HG03103 (cell line): ENCODE measurements around the gene ITPR1.

Source experiments
- ATAC-seq: cut with Tn5 transposase; IDR thresholded peaks from one replicate; pipeline ENCODE4 v1.9.1; 2021; ENCODE audit warnings: low read depth; ENCODE audit not compliant: unreplicated experiment

The ITPR1 gene

DNA sequence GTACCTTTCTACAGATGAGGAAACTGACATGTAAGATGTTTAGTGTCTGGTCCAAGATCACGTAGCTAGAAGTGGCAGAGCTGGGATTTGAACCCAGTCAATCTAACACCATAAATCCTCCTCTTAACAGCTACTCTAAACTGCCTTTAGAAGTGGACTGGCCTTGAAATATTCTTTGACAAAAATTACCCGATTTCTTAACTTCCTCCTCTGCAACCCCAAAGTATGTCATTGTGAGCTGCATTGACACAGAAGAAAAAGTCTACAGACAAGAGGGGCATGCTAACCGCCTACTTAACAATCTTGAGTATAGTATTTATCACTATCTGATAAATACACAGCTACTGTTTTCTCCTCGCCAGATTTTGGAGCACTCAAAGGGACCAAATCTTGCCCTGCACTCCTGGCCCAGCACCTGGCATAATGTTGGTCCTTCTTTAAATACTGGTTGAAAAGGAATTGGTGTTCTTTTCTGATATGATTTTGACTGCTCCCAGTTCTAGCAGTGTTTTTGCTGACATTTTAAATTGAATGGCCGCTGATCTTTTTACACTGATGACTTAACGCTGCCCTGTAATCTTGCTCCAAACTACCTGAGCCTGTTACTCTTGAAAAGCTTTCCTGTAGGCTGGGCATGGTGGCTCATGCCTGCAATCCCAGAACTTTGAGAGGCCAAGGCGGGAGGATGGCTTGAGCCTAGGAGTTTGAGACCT lies 36.9 kb downstream of the ITPR1 start:
- no peak for ATAC-seq

DNA sequence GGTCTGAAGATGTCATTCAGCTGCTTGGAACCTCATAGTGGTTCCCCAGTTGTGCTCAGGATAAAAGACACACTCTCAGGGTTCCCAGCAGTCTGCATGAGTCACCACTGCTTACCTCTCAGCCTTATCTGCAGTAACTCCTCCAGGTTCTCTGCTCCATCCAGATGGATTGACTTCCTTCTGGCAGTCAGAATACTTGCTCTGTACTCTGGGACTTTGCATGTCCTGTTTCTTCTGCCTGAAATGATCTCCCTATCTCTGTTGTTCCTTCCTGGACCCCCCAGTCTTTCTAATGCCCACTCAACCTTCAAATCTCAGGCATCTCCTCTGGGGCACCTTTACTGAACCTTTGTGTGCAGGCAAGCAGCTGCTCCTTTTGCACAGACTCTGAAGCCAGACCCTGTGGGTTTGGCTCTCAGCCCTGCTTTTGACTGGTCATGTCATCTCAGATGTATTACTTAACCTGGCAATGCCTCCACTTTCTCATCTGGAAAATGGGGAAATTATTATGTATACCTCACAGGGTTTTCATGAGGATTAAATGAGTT lies 38.4 kb downstream of the ITPR1 start:
- no peak for ATAC-seq

DNA sequence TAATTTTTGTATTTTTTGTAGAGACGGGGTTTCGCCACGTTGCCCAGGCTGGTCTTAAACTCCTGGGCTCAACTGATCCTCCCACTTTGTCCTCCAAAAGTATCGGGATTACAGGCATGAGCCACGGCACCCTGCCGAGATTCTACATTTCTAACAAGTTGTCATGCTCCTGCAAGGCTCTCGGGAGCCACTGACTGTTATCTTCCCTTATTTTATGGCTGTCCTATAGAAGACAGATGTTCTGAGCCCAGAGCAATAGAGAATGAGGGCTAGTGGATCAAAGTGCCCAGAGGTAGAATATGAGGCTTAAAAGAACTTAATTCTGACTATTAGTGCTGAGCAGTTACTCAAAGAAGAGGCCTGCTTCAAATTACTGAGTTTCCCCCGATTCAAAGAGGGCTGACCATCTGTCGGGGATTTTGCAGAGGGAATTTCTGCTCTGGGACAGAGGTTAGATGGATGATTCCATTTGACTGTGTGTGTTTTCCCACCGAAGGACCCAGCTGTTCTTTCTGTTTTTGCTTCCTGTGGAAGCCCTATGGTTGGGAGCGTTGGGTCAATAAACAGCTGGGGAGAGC lies 39.5 kb downstream of the ITPR1 start:
- no peak for ATAC-seq

DNA sequence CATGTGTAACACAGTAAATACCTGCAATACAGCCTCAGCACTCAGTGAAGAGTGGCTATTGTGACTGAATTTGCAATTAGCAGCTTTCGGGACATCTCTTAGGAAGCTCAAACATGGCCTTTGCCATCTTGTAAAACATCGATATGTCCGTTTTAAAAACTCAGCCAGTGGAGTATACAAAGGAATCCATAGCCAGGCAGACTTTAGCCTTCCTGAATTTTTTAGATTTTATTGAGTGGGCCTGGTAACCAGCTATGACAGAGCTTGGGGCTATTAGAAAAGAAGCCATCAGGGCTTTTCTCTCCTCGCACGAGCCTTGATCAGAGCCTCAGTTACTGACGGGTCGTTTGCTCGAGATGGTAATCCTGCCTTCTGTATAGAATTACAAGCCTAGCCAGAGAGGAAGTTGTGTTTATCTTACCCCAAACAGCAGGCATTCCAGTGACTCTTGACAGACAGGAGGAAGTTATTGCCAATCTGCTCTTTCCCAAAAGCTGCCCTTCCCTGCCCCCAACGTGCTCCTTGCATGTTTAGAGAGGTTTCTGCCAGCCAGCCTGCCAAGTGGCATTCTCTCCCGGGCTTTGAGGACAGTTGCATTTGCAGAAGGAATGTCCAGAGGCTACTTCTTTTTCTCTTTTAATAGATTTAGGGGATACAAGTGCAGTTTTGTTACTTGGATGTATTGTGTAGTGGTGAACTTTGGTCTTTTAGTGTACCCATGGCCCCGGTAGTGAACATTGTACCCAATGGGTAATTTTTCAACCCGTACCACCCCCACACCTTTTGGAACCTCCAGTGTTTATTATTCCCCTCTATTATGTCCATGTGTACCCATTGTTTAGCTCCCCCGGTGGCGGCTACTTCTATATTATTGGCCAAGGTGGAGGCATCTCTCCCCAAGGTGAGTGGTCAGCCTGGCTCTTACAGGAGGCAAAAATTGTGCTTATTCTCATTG lies 40.6 kb downstream of the ITPR1 start:
- ATAC-seq = no peak

GRCh38 chr3:4534906-4535305 lies 41.8 kb downstream of the ITPR1 start:
- ATAC-seq = no peak

DNA sequence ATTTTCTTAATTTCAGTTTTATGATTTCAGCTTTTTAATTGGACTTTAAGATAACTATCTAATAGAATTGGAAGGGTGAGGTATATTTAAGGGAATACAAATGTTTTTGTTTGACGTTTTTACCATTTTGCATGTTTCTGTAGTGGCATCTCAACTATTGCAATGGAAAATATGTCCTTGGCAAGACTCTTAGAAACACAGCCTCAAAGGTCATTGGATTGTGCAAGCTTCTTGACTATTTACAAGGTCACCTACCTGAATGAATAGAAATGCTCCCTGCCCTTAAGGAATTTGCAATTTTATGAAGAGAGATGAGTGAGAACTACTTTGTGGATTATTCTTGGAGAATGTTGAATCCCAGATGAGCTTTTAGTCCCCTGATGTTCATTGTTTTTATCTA lies 43.1 kb downstream of the ITPR1 start:
- ATAC-seq = no peak

GRCh38 chr3:4540267-4540666 lies 47.1 kb downstream of the ITPR1 start:
- ATAC-seq = no peak

- ATAC-seq = no peak
Measured at GRCh38 chr3:4543110-4543509, 50.0 kb downstream of the ITPR1 start.

GRCh38 chr3:4546346-4547178 lies 53.4 kb downstream of the ITPR1 start:
- ATAC-seq = no peak

DNA sequence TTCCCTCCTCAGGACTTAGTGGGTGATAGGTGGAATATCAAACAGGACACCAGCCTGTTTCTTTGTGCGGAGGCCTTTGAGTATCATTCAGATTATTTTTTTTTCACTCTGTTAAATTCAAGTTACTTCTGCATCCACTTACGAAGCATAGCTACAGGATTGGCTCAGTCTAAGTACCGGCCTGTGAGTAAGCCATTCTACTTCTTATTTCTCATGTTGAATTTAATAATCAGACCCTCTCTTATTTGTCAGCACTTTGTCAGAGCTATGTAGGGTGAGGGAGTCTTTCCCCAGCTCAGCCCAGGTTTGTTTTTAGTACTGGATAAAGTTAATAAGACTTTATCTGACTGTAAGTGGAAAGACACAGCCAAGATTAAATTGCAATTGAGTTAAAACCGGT lies 54.7 kb downstream of the ITPR1 start:
- ATAC-seq = no peak

DNA sequence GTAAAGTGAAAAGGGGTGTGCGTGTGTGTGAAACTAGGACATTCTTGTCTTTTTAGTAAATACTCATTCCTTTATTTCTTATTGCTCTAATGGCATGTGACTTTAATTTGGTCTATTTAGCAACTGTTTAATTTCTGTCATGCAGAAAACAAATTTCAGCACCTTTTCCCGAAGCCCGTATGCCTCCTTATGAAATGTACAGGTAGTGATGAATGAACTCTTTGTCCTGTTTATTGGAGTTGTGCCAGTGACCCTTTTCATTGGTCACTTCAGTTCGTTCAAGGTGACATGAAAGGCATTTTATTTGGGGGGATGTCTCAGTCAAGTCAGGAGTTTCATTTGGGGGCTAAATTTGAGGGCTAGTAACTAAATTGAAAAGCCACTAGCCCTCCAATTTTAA lies 55.2 kb downstream of the ITPR1 start:
- ATAC-seq = no peak

GRCh38 chr3:4548780-4549179 lies 55.6 kb downstream of the ITPR1 start:
- ATAC-seq = no peak

GRCh38 chr3:4549896-4550295 lies 56.7 kb downstream of the ITPR1 start:
- ATAC-seq = no peak

GRCh38 chr3:4551051-4551711 lies 58.0 kb downstream of the ITPR1 start:
- no peak for ATAC-seq

GRCh38 chr3:4551794-4552442 lies 58.8 kb downstream of the ITPR1 start:
- ATAC-seq = no peak

DNA sequence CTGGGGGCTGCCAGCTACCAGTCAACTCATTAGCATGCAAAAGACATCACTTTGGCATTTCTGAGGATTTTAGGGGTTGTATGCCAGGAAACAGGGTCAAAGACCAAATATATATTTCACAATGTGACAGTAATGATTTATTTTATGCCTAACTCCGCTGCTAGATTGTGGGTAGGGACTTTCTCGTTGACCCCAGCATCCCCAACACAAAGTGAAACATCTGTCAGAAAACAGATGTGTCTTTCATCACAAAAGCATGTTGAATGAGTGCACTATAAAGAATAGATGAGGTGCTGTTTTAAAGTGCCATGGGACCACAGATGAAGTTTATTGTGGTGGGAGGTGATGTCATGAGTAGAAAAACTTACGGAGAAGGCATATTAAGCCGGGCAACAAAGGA lies 59.7 kb downstream of the ITPR1 start:
- ATAC-seq = no peak

- ATAC-seq = no peak
Measured at GRCh38 chr3:4561661-4562060, 68.5 kb downstream of the ITPR1 start.

- no peak for ATAC-seq
Measured at GRCh38 chr3:4562595-4562994, 69.4 kb downstream of the ITPR1 start.

DNA sequence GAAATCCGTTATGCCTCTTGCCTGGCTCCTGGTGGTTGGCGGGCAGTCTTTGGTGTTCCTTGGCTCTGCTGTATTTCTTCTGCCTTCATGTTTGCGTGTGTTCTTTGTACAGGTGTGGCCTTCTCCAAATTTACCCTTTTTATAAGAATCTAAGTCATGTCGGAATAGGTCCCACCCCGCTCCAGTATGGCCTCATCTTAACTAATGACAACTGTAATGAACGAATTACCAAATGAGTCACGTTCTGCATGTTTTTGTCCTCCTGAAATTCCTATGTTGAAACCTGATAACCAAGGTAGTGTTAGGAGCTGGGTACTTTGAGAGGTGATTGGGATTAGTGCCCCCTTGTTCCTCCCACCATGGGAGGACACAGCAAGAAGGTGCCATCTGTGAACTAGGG lies 71.1 kb downstream of the ITPR1 start:
- no peak for ATAC-seq
